Smooth muscle cell (in vitro differentiated cells): Measurements from ENCODE around the gene CCDC102B. TPM values are rescaled to one million over a fixed set of nuclear protein-coding genes. Genes with fewer than 3 reads are reported as not detected.

ENCODE experiments used
- DNase-seq: peaks from one replicate; lab custom pipeline; 2025; ENCODE audit not compliant: unreplicated experiment; lab: John Stamatoyannopoulos, UW
- H2AFZ ChIP-seq: fragments of 200-600 bp; sonication (generic); 2 replicates; pipeline ENCODE4 v1.6.0; 2016; ENCODE audit warnings: antibody characterized with exemption, low read depth, mild to moderate bottlenecking
- H3F3A ChIP-seq: fragments of 200-600 bp; sonication (generic); 2 replicates; pipeline ENCODE4 v1.6.0; 2017; ENCODE audit warnings: antibody characterized with exemption, low read depth
- H3K27ac ChIP-seq: fragments of 200-600 bp; sonication (generic); 2 replicates; pipeline ENCODE4 v1.5.1; 2016; ENCODE audit warnings: low read depth, mild to moderate bottlenecking
- H3K27me3 ChIP-seq: fragments of 200-600 bp; sonication (generic); 2 replicates; pipeline ENCODE4 v1.6.1; 2016; ENCODE audit warnings: low read depth, mild to moderate bottlenecking
- H3K36me3 ChIP-seq: fragments of 200-600 bp; sonication (generic); 2 replicates; pipeline ENCODE4 v1.5.1; 2016; ENCODE audit warnings: low read depth
- H3K4me1 ChIP-seq: fragments of 200-600 bp; sonication (generic); 2 replicates; pipeline ENCODE4 v1.5.1; 2016; ENCODE audit warnings: low read depth
- H3K4me2 ChIP-seq: fragments of 200-600 bp; sonication (generic); 2 replicates; pipeline ENCODE4 v1.6.0; 2016; ENCODE audit warnings: mild to moderate bottlenecking
- H3K4me3 ChIP-seq: fragments of 200-600 bp; sonication (generic); 2 replicates; pipeline ENCODE4 v1.5.1; 2016; ENCODE audit warnings: mild to moderate bottlenecking
- H3K79me2 ChIP-seq: fragments of 200-600 bp; sonication (generic); 2 replicates; pipeline ENCODE4 v1.6.0; 2016; ENCODE audit warnings: low read depth, mild to moderate bottlenecking
- H3K9ac ChIP-seq: fragments of 200-600 bp; sonication (generic); 2 replicates; pipeline ENCODE4 v1.6.0; 2016; ENCODE audit warnings: low read depth
- H3K9me3 ChIP-seq: fragments of 200-600 bp; sonication (generic); replicated peaks from 2 replicates; pipeline ENCODE4 v1.5.1; 2016; ENCODE audit warnings: low read depth
- H4K20me1 ChIP-seq: fragments of 200-600 bp; sonication (generic); 2 replicates; pipeline ENCODE4 v1.6.0; 2016; ENCODE audit warnings: low read depth
- WGBS: methylation state at CpG from one replicate; pipeline ENCODE4 v1.1.7; 2016; ENCODE audit warnings: low lambda C conversion rate; 5-methylcytosine and 5-hydroxymethylcytosine counted together
- polyA plus RNA-seq: library from polyadenylated mRNA; unstranded; fragments of >200 nt; fragmentation: Nextera tagmentation; extraction: Ambion mirVana; gene quantifications from 2 replicates; pipeline ENCODE4 v1.2.1, GENCODE V29; 2016
- total RNA-seq: library from RNA; depleted of rRNA; stranded (reverse); fragments of >200 nt; gene quantifications from 2 replicates; pipeline ENCODE4 v1.2.3, GENCODE V29; 2014
- TF ChIP-seq, protein P1 (sequence below): fragments of 200-600 bp; sonication (generic); IDR thresholded peaks from 2 replicates; pipeline ENCODE4 v1.5.1; 2017; ENCODE audit warnings: borderline replicate concordance, mild to moderate bottlenecking, antibody characterized with exemption; ENCODE audit not compliant: insufficient read depth, poor library complexity, severe bottlenecking

Gene CCDC102B
- total and polyA plus RNA-seq, 2 experiments from 2014 or later, result 9.7 to 10.3 TPM

DNA sequence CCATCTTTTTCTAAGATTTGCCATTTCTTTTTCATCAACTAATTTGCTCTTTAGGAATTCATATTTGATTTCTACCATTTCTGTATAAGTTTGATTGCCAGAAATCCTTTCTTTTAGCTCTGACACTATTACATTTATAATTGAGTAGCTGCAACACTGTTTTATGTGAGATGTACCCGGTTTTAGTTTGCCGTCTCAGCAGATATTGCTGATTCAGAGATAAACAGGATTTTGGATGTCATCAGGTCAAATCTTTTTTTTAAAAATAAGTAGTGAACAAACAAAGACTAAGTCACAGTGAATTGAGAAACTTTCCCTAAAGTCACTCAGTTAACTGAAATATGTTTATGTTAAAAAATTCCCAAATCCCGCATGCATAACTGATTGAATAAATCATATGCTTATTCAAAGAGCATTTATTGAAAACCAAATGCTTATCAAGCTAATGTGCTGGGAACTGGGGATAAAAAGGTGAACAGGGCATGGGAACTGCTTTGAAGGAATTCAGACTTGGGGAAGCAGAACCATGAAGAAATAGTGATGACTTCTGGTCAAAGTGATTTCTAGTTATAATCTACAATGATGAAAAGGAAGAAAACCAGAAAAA is 19.5 kb upstream of the CCDC102B start:
- Histone ChIP-seq H3K36me3 (no peaks in the 10 kb centered on the region), H3K9me3 (no peaks in the 10 kb centered on the region), H3K27ac (no peak overlapping the region), H2AFZ (no peak overlapping the region), H3K4me2 (no peak overlapping the region), H3K9ac (no peak overlapping the region), H3K79me2 (no peaks in the 10 kb centered on the region), H3K27me3 (no peaks in the 10 kb centered on the region), H3F3A (no peaks in the 10 kb centered on the region), H3K4me1 (no peaks in the 10 kb centered on the region), H3K4me3 (no peak overlapping the region), H4K20me1 (no peaks in the 10 kb centered on the region)
- WGBS, result 71% methylated on average over 3 of the region's 3 CpGs
- DNase-seq, result no peak
- TF ChIP-seq, protein P1, sequence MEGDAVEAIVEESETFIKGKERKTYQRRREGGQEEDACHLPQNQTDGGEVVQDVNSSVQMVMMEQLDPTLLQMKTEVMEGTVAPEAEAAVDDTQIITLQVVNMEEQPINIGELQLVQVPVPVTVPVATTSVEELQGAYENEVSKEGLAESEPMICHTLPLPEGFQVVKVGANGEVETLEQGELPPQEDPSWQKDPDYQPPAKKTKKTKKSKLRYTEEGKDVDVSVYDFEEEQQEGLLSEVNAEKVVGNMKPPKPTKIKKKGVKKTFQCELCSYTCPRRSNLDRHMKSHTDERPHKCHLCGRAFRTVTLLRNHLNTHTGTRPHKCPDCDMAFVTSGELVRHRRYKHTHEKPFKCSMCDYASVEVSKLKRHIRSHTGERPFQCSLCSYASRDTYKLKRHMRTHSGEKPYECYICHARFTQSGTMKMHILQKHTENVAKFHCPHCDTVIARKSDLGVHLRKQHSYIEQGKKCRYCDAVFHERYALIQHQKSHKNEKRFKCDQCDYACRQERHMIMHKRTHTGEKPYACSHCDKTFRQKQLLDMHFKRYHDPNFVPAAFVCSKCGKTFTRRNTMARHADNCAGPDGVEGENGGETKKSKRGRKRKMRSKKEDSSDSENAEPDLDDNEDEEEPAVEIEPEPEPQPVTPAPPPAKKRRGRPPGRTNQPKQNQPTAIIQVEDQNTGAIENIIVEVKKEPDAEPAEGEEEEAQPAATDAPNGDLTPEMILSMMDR, result no peak

GRCh38 chr18:68779169-68779568 is 18.7 kb upstream of the CCDC102B start:
- WGBS, result 88% methylated on average over 3 of the region's 3 CpGs
- Histone ChIP-seq H3K79me2 (no peaks in the 10 kb centered on the region), H3K4me2 (no peak overlapping the region), H3K4me3 (no peak overlapping the region), H3K9ac (no peak overlapping the region), H3K36me3 (no peaks in the 10 kb centered on the region), H2AFZ (no peak overlapping the region), H4K20me1 (no peaks in the 10 kb centered on the region), H3K27me3 (no peaks in the 10 kb centered on the region), H3F3A (no peaks in the 10 kb centered on the region), H3K27ac (no peak overlapping the region), H3K9me3 (no peaks in the 10 kb centered on the region), H3K4me1 (no peaks in the 10 kb centered on the region)
- TF ChIP-seq, protein P1, result no peak
- no peak for DNase-seq

- Histone ChIP-seq H3K4me1 (no peaks in the 10 kb centered on the region), H3K79me2 (no peaks in the 10 kb centered on the region), H3K27ac (no peak overlapping the region), H4K20me1 (no peaks in the 10 kb centered on the region), H3K27me3 (no peaks in the 10 kb centered on the region), H2AFZ (no peak overlapping the region), H3K36me3 (no peaks in the 10 kb centered on the region), H3K9me3 (no peaks in the 10 kb centered on the region), H3K9ac (no peak overlapping the region), H3F3A (no peaks in the 10 kb centered on the region), H3K4me2 (no peak overlapping the region), H3K4me3 (no peak overlapping the region)
- WGBS, result 89% methylated on average over 2 of the region's 2 CpGs
- DNase-seq, result no peak
- TF ChIP-seq, protein P1, result no peak
These were observed 16.9 kb upstream of the CCDC102B start for GRCh38 chr18:68780802-68781635.
